Measurements from ENCODE around the gene NTM.

- TF ChIP-seq CTCF (IDR thresholded peaks at IDR 0.05) = no peak
- TF ChIP-seq POLR2A (IDR thresholded peaks at IDR 0.05) = no peak
- no peak for TF ChIP-seq EP300 (IDR thresholded peaks at IDR 0.05)
Observed at GRCh38 chr11:132217856-132218255, 847.4 kb downstream of the NTM start.
